HG02571 (cell line): ENCODE data around the gene SPON1.

Experiments used
- ATAC-seq: cut with Tn5 transposase; IDR thresholded peaks from one replicate; pipeline ENCODE4 v1.9.1; 2021; ENCODE audit warnings: mild to moderate bottlenecking, moderate library complexity; ENCODE audit not compliant: unreplicated experiment

SPON1 gene

GRCh38 chr11:14308897-14309387 is 346.4 kb downstream of the SPON1 start:
- no peak for ATAC-seq

DNA sequence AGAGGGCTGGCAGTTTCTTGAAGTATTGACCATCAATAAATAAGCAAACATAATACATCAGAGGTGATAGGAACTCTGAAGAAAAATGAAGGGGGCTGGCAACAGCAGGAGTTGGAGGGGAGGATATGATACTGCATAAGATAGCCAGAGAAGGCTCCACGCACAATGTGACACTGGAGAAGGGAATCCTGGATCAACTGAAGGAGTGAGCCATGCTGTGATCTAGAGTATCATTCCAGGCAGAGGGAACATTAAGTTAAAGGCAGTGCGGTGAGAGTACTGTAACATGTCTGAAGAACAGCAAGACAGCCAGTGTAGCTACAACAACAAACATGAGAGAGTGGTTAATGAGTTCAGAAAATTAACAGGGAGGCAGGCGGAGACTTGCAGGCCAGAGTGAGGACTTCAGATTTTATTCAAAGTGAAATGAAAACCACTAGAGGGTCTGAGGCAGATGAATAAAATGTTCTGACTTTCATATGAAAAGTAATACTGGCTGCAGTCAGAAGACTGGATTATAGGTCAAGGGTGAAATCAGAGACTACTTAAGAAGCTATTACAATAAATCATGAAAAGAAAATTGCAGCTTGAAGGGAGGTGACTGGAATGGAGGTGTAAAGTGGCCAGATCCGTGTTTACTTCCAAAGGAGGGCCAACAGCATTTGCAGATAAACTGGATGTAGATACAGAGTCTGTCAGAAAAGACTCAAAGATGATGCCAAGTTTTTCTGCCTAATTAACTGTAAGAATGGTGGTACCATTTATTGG is 347.1 kb downstream of the SPON1 start:
- ATAC-seq = no peak

DNA sequence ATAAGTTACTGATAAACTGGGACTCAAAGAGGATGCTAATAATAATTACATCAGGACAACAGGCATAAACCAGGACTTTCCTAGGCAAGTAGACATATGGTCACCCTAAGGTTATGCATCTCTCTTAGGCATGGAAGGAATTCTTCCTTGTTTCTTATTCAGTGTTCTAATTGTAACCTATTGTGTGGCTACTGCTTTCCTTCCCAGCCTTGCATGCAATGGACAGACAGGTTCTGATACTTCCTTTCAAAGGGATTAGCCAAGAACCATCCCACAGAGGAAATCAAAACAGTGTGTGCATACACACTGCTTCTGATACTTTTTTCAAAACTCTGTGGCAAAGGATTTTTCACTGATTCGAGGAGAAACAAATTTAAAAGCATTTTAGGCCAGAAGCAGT is 348.2 kb downstream of the SPON1 start:
- ATAC-seq = no peak

DNA sequence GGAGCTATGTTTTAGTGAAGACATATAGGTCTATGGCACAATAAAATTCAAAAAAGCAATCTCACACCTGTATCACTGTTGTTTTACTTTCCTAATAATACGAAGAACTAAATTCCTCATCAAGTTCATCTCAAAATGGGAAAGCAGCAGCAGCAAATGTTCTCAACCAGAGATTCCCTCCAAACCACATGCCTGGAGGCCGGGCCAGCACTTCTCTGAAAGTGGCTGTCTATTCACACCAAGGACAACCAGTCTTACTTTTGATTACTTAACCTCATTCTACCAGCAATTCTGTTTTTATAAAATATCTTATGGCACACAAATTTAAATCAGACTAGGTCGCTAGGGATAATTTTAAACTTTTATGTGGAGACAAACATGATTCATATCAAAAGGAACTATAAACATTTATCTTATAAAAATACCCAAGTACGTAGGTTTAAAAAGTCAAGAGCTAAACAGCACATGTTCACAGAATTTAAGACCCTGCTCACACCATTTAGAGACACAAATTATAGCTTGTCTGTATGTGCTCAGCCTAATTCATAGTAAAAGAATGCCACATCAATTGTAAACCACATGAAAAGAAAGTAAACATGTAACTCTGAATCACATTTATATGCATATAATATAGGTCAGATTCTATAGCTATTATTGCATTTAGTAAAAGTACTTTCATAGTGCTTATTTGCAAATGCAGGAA is 350.4 kb downstream of the SPON1 start:
- no peak for ATAC-seq

GRCh38 chr11:14314127-14314526 is 351.6 kb downstream of the SPON1 start:
- ATAC-seq = no peak

- no peak for ATAC-seq
Observed at GRCh38 chr11:14315130-14315529, 352.6 kb downstream of the SPON1 start.
